ENCODE data around the gene SPATC1L. TPM values are rescaled to one million over a fixed set of nuclear protein-coding genes. Genes with fewer than 3 reads are reported as not detected.

Gene SPATC1L
- 12.2 and 14.6 TPM in 2 replicates for total RNA-seq

GRCh38 chr21:46183910-46184624 lies at the start of gene SPATC1L:
Gene SPATC1L, minus strand, starts transcription at chr21:46184459. Its CDS starts 1,643 bp downstream, at chr21:46182816.

DNA sequence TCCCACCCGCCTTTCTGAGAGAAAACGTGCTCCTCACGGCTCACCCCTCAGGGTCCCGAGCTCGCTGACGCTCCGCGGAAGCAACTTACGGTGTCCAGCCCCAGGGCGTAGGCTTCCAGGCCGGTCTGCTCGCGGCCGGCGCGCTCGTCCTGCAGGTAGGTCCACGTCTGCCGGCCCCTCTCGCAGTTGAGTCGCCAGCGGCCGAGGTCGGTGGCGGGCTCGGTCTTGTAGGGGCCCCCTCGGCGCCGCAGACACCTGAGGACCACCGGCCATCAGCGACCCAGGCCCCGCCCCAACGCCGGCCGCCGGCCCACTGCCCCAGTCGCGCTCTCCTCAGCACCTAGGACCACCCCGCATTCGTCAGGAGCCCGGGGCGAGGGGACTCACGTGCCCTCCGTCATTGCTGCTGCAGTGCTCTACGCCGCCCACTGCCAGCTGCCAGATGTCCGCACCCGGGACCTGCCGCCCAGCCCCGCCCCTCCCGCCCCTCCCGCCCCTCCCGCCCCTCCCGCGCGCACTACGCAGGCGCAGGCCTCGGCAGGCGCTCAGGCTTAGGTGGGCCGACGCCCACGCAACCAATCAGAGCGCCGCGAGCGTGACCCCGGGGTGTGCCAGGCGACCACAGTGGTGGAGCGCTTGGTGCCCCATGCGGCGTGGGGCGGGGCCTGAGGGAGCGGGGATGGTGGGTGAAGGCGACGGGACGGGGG lies 44.2 kb upstream of the SPATC1L start, which contains the start of gene LSS:
TSS of gene LSS (minus strand) at position 430 of the 707 bp plus-strand sequence. CDS start at position 401, 29 bp downstream.

DNA sequence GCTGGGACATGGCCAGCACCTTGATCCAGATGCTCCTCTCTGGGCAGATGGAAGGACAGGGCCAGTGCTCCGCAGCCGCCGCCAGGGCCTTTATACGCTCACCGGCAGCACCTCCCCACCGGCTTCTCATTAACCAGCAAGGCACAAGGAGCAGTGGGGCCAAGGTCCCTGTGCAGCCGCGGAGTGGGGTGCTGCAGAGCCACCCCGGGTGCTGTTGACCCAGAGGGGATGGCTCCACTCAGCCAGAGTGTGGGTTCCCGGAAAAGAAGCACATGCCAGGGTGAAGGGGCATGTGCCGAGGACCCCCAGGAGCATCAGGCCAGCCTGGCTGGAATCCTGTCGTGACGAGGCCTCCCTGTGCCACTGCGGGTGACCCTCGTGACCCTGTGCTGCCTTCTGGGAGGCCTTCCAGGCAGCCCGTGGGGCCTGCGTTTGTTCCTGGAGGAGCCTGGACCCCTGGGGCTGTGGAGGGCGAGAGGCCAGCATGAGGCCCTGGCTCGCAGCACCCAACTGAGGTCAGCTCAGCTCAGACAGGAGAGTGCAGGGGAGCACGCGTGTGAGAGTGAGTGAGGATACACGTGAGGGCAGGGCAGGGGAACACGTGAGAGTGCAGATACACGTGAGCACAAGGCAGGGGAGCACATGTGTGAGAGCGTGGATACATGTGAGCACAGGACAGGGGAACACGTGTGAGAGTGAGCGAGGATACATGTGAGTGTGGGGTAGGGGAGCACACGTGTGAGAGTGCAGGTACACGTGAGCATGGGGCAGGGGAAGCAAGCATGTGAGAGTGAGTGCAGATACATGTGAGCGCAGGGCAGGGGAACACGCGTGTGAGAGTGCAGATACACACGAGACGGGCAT lies 28.5 kb downstream of the SPATC1L start, which contains the start of gene FTCD:
TSS of gene FTCD (minus strand) at position 66 of the 864 bp plus-strand sequence. CDS start at position 10, 56 bp downstream.

Other genes with a start within 250 kb of the SPATC1L start
- gene COL6A1, start 202.7 kb downstream of the SPATC1L start, total RNA-seq, result 1,502 and 2,913 TPM in 2 replicates
- gene COL6A2, start 86.3 kb downstream of the SPATC1L start, total RNA-seq, result 1,719 and 2,867 TPM in 2 replicates
- gene FTCD, start 28.9 kb downstream of the SPATC1L start, total RNA-seq, result 1.7 TPM in 1 of 2 replicates, not detected in the other
- 233 and 321 TPM in 2 replicates for gene LSS, start 44.3 kb upstream of the SPATC1L start, total RNA-seq
- gene MCM3AP, start 101.2 kb upstream of the SPATC1L start, total RNA-seq, result 91.8 and 100 TPM in 2 replicates
- 14.4 and 21.1 TPM in 2 replicates for gene YBEY, start 101.9 kb upstream of the SPATC1L start, total RNA-seq
- 3.0 and 8.9 TPM in 2 replicates for gene C21orf58, start 139.4 kb upstream of the SPATC1L start, total RNA-seq
- 25.8 and 39.7 TPM in 2 replicates for gene PCNT, start 139.7 kb upstream of the SPATC1L start, total RNA-seq

Data from smooth muscle cell of trachea (primary cell).